ENCODE measurements around the gene PRICKLE1.

Gene PRICKLE1

DNA sequence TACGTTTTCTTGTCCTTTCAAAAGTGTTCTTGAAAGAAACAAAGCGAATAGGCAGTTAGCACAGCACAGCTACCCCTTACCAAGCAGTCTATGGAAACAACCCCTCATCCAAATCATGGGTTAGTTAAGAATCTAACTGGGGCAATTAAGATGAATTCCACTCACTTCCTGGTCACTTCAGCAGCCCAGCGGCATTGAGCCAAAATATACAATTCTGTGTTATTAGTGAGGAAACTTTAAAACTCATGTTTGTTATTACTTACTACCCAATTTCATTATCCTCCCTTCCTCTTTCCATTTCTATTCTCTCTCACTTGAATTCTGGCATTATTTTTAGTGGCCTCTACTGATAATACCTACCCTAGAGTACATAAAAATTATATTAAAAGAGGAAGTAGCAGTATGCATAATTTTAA lies 142.2 kb downstream of the PRICKLE1 start:
- DNase-seq, result no peak

DNA sequence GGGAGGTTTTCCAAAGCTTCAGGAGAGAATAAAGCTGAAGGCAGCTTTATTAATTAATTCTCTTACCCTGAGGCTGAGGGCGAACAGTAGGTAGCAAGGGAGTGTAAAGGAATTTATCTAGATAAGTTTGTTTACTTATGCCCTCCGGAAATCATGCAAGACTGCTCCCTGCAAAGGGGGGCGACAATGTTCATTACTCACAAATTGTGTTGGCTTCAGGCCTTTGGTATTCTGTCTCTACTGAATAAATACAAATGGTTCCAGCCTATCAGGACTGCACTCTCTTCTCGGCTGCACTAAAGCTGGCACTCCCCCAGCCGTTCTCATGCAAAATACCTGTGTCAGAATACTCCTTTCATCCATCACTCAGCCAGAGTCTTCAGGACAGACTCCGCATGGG lies 142.8 kb downstream of the PRICKLE1 start:
- DNase-seq, result no peak

DNA sequence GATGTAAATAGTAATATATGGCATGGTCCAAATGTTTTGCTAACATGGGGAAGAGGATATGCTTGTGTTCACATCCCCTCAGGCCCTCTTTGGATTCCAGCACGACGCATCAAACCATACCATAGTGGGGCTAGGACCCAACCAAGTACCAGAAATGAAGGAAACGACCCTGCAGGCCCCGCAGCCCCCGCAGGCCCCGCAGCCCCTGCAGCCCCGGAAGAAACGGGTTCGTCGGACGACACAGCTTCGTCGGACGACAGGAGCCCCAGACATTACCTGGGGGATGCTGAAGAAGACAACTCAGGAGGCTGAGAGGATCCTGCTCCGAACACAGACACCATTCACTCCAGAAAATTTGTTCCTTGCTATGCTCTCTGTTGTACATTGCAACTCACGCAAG lies 143.7 kb downstream of the PRICKLE1 start:
- DNase-seq, result no peak

DNA sequence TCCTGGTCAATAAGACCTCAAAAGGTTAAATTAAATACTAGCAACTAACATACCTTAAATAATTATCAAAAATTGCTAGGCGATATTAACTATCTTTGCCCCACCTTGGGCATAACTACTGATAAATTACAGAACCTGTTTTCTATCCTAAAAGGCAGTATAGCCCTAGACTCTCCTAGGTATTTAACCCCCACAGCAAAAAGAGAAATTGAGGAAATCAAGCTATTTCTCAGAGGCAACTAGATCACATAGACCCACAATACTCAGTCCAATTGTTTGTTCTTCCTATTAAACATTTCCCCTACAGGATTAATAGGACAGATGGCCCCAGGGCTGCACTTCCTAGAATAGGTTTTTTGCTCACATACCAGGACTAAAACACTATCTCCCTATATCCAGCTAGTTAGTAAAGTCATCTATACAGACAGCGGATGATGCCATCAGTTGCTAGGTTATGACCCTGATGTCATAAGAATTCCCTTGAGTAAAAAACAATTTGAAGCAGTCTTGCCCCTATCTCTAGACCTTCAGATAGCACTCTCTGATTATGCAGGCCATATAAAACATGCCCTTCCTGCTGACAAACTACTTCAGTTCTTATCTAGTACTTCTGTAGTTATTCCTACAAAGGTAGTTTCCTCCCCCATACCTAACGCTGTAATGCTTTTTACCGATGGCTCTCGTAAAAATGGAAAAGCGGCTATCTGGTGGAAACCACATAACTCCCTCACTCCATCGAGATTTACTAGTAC lies 145.2 kb downstream of the PRICKLE1 start:
- no peak for DNase-seq

DNA sequence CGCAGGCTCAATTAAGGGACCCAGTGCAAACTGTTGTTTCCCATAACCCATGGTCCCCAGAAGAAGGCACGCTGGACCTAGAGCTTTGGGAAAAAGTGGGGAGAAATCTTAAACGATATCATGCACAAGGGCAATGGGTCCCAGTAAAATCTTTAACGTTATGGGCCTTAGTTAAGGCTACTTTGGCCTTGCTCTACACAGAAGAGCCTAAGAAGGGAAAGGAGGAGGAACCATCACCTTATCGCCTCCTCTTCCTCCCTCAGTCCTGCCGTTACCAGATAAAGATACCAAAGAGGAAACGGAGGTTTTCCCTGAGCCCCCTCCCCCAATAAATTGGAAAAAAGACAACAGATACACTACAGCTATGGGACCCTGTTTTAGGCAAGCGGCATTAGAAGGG lies 146.7 kb downstream of the PRICKLE1 start:
- no peak for DNase-seq

DNA sequence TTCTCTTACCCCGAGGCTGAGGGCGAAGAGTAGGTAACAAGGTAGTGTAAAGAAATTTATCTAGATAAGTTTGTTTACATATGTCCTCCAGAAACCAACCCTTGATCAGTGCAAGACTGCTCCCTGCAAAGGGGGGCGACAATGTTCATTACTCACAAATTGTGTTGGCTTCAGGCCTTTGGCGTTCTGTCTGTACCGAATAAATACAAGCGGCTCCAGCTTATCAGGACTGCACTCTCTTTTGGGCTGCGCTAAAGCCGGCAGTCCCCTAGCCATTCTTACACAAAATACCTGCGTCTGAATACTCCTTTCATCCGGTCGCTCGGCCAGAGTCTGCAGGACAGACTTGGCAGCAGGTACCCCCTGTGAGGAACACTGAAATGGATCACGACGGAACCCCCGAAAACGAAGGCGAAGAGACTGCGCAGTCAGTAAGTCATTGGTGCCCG lies 147.2 kb downstream of the PRICKLE1 start:
- no peak for DNase-seq

DNA sequence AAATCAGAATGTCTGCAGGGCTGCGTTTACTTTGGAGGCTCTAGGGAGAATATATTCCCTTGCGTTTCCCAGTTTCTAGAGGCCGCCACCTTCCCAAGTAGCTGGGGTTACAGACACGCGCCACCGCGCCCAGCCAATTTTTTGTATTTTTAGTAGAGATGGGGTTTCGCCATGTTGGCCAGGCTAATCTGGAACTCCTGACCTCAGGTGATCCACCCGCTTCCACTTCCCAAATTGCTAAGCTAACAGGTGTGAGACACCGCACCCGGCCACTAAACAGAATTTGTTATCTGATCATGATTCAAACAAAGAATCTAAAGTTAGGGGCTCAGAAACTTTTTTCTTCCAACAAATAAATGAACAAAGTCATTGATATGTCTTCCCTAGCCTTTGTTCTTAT lies 148.9 kb downstream of the PRICKLE1 start:
- no peak for DNase-seq

DNA sequence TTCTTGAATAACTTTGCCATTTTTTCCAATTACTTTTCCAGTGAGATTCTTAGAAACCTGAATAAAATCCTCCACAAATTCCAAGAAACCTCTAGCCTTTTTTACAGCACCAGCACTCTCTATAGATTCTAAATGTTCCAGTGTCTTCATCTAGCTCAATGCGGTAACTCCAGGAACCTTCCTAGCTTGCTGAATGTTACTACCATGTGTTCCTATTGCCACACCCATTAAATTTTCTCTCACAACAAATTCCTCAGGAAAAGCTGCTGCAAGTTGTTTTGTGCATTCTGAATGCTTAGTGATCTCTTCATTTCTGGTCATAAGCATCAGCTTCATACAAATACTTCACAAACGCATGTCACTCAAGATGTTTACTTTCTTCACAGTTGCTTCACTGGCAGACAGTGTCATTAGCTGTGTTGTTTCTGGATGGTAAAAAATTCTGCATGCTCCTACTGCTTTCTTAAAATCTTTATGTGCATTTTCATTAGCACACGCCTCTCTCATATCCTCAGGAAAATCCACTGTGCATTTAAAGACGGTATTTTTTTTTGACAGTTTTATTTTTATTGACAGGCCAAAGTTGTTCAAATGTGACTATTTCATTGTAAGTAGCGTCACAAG lies 156.9 kb downstream of the PRICKLE1 start:
- no peak for DNase-seq

DNA sequence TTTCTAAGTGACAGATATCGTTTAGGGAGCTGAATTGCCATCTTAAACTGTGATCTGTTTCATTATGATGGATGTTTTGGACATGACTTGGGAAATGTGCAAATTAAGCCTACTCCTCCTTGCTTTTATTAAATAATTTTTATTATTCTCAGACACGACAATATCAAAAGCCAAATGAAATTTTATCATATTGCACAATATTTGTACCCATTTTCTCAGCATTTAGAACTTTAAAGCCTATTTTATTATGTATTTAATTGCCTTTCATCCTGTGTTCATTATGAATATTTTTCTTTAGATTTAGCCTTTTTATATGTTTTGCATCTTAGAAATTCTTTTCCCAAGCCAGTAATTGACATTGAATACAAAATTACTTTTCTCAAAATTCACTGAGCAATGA lies 160.7 kb downstream of the PRICKLE1 start:
- DNase-seq, result no peak

DNA sequence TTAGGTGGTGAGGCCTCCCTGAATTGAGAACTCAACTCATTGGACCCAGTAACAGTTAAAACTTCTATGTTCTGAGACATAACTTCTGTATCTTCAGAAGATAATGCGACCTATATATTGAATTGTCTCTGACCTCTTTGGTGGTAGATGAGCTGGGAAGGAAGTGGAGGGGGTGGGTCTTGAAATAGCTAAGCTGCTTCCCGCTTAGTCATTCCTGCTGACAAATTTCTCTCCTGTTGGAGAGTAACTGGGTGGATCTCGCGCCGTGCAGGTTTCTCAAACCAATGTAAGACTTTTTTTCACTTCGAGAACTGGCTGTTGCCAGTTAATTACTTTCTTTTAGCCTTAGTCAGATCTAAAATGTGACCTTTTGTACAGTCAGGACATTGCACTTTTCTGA lies 162.8 kb downstream of the PRICKLE1 start:
- no peak for DNase-seq

DNA sequence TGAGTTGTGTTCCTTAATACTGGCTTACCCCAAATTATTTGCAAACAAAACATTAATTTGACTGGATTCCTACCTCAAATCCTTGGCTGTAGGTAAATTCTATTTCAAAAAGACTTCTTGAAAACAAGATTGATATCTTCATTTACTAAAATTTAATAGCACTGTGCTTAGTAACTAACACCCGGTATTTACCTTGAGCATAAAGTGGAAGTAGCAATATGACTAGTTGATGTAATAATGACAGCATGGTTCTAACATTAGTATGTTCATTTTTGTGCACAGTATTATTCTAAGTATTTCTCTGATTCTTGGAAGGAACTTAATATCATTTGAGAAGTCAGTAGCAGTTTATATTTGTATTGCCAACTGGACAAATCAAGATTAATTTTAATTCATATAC lies 166.8 kb downstream of the PRICKLE1 start:
- DNase-seq, result no peak

DNA sequence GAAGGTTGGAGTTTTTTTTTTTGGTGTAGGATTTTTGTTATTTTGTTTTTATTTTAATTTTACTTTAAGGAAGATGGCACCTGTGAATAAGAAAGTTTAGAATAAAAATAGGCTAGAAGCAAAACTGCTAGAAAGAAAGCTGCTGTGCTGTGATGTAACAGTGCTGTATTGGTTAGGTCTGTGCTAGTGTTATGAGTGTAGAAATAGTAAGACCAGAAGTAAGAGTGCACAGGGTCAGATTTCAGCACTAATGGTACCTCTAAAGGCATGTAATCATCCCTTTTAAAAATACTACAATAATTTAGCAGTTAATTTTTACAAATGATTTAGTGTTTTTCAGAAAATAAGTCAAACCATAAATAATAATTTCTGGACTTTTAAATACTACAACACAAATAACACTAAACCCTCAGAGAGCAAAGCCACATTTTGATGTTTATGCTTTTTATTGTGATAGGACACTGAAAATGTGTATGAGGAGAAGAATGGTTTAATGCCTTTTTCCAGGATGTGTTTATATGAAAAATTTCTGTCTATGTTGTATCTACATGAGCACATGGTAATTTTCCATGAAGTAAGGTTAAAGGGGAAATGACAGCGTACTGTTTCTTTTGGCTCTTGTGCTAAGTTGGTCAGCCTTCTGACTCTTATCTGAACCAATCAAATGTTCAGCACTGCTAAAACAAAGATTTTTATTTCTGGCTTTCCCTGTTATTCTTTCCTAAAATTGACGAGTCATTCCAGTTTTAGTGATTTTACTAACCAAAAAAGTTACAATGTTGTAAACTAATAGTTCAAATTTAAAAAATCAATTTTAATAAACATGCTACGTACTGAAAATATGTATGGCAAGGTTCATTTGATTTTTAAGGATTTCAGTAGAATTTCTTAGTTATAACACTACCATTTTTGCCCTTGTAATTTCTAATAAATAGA lies 167.4 kb downstream of the PRICKLE1 start:
- no peak for DNase-seq

DNA sequence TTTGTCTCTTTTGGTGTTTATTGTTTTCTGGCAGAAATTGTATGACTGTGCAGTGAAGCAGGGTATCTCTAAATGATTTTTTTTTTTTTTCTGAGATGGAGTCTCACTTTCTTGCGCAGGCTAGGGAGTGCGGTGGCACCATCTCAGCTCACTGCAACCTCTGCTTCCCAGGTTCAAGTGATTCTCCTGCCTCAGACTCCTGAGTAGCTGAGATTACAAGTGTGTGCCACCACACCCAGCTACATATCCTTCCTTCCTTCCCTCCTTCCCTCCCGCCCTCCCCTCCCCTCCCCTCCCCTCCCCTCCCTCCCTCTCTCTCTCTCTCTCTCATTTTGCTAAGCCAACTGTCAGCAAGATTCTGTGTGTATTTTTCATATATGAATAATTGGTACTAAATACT lies 169.2 kb downstream of the PRICKLE1 start:
- no peak for DNase-seq

DNA sequence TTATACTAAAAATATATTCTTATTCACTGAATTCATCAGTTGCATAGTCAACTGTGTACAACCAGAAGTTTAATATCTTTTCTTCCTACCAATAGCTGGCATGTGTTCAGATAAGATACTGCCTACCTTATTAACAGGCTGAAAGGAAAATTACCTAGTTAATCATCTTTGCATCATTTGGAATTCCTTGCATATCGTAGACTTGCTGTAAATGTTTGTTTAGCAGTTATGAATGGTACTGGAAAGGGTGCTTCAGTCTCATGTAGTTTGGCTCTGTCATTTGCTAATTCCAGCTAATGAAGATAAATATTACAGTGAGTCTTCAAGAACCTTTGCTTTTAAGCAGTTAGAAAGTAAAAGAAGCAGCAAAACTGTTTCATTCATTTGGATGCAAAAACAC lies 179.2 kb downstream of the PRICKLE1 start:
- peak in 2 of 3 experiments; percentile 47 to 65 for DNase-seq

DNA sequence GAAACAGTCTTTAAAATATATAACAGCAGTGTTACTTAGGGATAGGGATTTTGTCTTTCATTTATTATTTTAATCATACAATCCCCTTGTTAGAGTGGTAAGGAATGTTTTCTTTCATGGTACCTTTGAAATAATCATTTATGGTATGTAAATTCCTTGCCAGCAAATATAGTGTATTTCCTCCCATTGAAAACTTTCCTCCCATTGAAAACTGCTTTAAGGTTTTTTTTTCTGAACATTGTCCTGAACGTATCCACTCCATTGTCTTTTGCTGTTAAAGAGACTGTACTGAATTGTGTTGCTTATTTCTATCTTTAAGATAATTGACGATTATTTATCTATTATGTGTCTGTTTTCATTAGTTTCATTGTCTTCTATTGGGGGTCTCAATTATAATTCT lies 180.1 kb downstream of the PRICKLE1 start:
- no peak for DNase-seq

DNA sequence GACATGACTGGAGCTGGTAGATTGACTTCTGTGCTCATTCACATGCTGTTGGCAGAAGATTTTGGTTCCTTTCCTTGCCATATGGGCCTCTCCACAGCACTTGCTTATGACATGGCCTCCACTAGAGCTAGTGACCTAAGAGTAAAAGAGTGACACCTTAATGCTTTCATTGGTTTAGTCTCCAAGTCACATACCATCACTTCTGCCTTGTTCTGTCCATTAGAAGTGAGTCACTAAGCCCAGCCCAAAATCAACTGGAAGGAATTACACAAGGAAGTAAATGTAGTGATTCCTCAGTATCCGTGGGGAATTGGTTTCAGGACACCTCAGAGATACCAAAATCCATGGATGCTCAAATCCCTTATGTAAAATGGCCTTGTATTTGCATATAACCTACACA lies 182.2 kb downstream of the PRICKLE1 start:
- no peak for DNase-seq

Measured in NCI-H1417 (cell line).